ENCODE results near the gene PSMB2.

DNA sequence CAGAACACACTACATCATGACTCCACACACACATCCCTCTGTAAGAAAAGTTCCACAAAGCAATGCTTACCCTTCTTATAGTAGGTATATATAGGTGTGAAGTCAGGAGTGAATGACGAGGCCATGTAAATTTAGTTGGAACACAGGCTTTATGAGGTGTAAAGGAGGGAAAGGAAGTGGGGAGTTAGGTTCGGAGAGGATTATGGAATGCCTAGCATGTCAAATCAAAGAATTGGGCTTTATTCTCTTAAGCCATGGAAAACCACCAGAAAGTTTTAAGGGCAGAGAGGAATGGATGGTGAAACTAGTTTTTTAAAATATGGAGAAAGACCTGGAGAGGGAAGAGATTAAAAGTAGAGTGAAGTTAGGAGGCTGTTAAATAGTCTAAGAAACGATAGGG is 41.9 kb downstream of the PSMB2 start:
- no peak for TF ChIP-seq TAF1 (IDR thresholded peaks at IDR 0.05; ENCODE audit: low read depth, low read length)
- TF ChIP-seq EZH2 (IDR thresholded peaks at IDR 0.05; ENCODE audit: low read depth, low read length, severe bottlenecking) = no peak
- TF ChIP-seq SP2 (IDR thresholded peaks at IDR 0.05; ENCODE audit: low read length) = no peak
- no peak for TF ChIP-seq TAF7 (optimal IDR thresholded peaks at IDR 0.05; ENCODE audit: borderline replicate concordance, low read depth, low read length)
- TF ChIP-seq YY1 (IDR thresholded peaks at IDR 0.05; ENCODE audit: low read depth, low read length) = no peak
- TF ChIP-seq, protein P1, sequence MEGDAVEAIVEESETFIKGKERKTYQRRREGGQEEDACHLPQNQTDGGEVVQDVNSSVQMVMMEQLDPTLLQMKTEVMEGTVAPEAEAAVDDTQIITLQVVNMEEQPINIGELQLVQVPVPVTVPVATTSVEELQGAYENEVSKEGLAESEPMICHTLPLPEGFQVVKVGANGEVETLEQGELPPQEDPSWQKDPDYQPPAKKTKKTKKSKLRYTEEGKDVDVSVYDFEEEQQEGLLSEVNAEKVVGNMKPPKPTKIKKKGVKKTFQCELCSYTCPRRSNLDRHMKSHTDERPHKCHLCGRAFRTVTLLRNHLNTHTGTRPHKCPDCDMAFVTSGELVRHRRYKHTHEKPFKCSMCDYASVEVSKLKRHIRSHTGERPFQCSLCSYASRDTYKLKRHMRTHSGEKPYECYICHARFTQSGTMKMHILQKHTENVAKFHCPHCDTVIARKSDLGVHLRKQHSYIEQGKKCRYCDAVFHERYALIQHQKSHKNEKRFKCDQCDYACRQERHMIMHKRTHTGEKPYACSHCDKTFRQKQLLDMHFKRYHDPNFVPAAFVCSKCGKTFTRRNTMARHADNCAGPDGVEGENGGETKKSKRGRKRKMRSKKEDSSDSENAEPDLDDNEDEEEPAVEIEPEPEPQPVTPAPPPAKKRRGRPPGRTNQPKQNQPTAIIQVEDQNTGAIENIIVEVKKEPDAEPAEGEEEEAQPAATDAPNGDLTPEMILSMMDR (IDR thresholded peaks at IDR 0.05; ENCODE audit: control extremely low read depth in 1 of 3, insufficient read depth in 1 of 3, low read depth in 1 of 3, low read length in 3 of 3) = no peak
- TF ChIP-seq POLR2A (IDR thresholded peaks at IDR 0.05; ENCODE audit: control extremely low read depth in 1 of 2, low read depth in 2 of 2, low read length in 2 of 2) = no peak
- no peak for TF ChIP-seq POLR2AphosphoS5 (IDR thresholded peaks at IDR 0.05; ENCODE audit: low read depth, low read length)

All from H1 (cell line).